ENCODE measurements around the gene SLC45A3. TPM values are rescaled to one million over a fixed set of nuclear protein-coding genes. Genes with fewer than 3 reads are reported as not detected.
A peak's percentile ranks its signal among the peaks of the same experiment; 100 is the strongest.
"Not testable (repeated sequence)": the region's sequence is repeated elsewhere in the genome, so short reads cannot be mapped to it uniquely, and the experiment has no call there.

Gene SLC45A3, protein sequence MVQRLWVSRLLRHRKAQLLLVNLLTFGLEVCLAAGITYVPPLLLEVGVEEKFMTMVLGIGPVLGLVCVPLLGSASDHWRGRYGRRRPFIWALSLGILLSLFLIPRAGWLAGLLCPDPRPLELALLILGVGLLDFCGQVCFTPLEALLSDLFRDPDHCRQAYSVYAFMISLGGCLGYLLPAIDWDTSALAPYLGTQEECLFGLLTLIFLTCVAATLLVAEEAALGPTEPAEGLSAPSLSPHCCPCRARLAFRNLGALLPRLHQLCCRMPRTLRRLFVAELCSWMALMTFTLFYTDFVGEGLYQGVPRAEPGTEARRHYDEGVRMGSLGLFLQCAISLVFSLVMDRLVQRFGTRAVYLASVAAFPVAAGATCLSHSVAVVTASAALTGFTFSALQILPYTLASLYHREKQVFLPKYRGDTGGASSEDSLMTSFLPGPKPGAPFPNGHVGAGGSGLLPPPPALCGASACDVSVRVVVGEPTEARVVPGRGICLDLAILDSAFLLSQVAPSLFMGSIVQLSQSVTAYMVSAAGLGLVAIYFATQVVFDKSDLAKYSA
- under 1 TPM; 0.15 to 0.26 TPM for total RNA-seq

GRCh38 chr1:205680073-205680851, at the start of gene SLC45A3:
Gene SLC45A3 (minus strand): TSS chr1:205680509. CDS start chr1:205664656, 15,853 bp downstream.
- H3K27me3 Mint-ChIP-seq (ENCODE audit: low read depth), result peaks cover 10% of the 10 kb centered on the region
- no peaks in the 10 kb centered on the region for H3K9me3 Mint-ChIP-seq
- intact Hi-C loops (cut with micrococcal nuclease), result loop anchor here (2.0 kb wide), 1 partner anchor 31 kb away; no protein-coding TSS in a partner anchor
- no peaks in the 10 kb centered on the region for H3K36me3 Mint-ChIP-seq (ENCODE audit: low read depth)
- peak; percentile 17 for DNase-seq
- H3K4me3 Mint-ChIP-seq, result peak within 1 kb of the TSS; percentile 70
- no peak within 1 kb of the TSS for H3K27ac Mint-ChIP-seq
- peaks cover 12% of the 10 kb centered on the region for H3K4me1 Mint-ChIP-seq (ENCODE audit: low read depth)
- CTCF ChIA-PET, result interaction anchor here (1.1 to 9.9 kb wide), 5 partner anchors 23 to 297 kb away, joined by 3 to 93 read pairs (median 4); no protein-coding TSS in a partner anchor

DNA sequence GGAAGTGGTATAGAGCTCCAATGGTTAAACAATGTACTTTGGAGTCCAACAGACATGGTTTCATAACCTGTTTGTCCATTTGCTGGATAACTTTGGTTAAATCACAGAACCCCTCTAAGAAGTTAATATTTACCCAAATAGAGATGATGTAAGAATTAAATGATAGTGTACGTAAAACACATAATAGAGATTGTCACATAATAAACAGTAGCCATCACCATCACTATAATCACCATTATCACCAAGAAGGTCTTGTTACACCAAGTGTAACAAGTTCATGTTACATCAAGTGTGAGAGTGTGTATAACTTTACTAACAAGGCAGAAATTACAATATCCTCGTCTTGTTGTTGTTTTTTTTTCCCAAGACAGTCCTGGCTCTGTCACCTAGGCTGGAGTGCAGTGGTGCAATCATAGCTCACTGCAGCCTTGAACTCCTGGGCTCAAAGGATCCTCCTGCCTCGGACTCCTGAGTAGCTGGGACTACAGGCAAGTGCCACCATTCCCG, 46.4 kb upstream of the SLC45A3 start:
- Mint-ChIP-seq H3K27me3 (ENCODE audit: low read depth) (no peaks in the 10 kb centered on the region), H3K4me1 (ENCODE audit: low read depth) (peaks cover 21% of the 10 kb centered on the region), H3K27ac (no peak overlapping the region), H3K9me3 (no peaks in the 10 kb centered on the region), H3K4me3 (no peak overlapping the region), H3K36me3 (ENCODE audit: low read depth) (peaks cover 37% of the 10 kb centered on the region)
- CTCF ChIA-PET, result interaction anchor here (1.6 kb wide), 1 partner anchor 15 kb away, joined by 4 read pairs; no protein-coding TSS in a partner anchor
- DNase-seq, result no peak
- intact Hi-C loops (cut with micrococcal nuclease), result no loop called here

GRCh38 chr1:205725514-205725913, 45.2 kb upstream of the SLC45A3 start:
- Mint-ChIP-seq H3K4me1 (ENCODE audit: low read depth) (peaks cover 18% of the 10 kb centered on the region), H3K9me3 (no peaks in the 10 kb centered on the region), H3K4me3 (no peak overlapping the region), H3K36me3 (ENCODE audit: low read depth) (peaks cover 38% of the 10 kb centered on the region), H3K27ac (no peak overlapping the region), H3K27me3 (ENCODE audit: low read depth) (no peaks in the 10 kb centered on the region)
- CTCF ChIA-PET, result interaction anchor here (0.6 to 2.0 kb wide), 2 partner anchors 15 to 30 kb away, joined by 3 to 6 read pairs; no protein-coding TSS in a partner anchor
- no peak for DNase-seq
- intact Hi-C loops (cut with micrococcal nuclease), result no loop called here

DNA sequence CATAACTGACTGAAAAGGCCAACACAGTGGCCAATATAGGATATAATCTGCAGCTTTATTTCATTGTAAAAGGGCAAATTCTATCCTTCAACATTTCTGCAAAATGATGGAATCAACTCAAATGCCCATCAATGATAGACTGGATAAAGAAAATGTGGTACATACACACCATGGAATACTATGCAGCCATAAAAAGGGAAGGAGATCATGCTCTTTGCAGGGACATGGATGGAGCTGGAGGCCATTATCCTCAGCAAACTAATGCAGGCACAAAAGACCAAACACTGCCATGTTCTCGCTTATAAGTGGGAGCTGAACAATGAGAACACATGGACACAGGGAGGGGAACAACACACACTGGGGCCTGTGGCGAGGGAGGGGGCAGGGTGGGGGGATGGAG, 40.4 kb upstream of the SLC45A3 start:
- intact Hi-C loops (cut with micrococcal nuclease), result loop anchor here (2.0 kb wide), 1 partner anchor 28 kb away; no protein-coding TSS in a partner anchor
- not testable (repeated sequence) for H3K9me3 Mint-ChIP-seq; DNase-seq; H3K27me3 Mint-ChIP-seq (ENCODE audit: low read depth); H3K4me3 Mint-ChIP-seq; H3K27ac Mint-ChIP-seq
- H3K36me3 Mint-ChIP-seq (ENCODE audit: low read depth), result peaks cover 59% of the 10 kb centered on the region
- CTCF ChIA-PET, result interaction anchor here (0.6 to 1.8 kb wide), 4 partner anchors 9 to 112 kb away, joined by 5 to 8 read pairs (median 6); no protein-coding TSS in a partner anchor
- H3K4me1 Mint-ChIP-seq (ENCODE audit: low read depth), result peaks cover 36% of the 10 kb centered on the region

GRCh38 chr1:205719762-205720161, 39.5 kb upstream of the SLC45A3 start:
- Mint-ChIP-seq H3K27me3 (ENCODE audit: low read depth) (no peaks in the 10 kb centered on the region), H3K4me3 (no peak overlapping the region), H3K36me3 (ENCODE audit: low read depth) (peaks cover 52% of the 10 kb centered on the region), H3K9me3 (no peaks in the 10 kb centered on the region), H3K4me1 (ENCODE audit: low read depth) (peaks cover 42% of the 10 kb centered on the region), H3K27ac (peak overlapping the region; percentile 67)
- CTCF ChIA-PET, result interaction anchor here (1.3 kb wide), 1 partner anchor 53 kb away, joined by 5 read pairs; no protein-coding TSS in a partner anchor
- intact Hi-C loops (cut with micrococcal nuclease), result loop anchor here (1.0 to 2.0 kb wide), 2 partner anchors 29 to 53 kb away; no protein-coding TSS in a partner anchor
- no peak for DNase-seq

- no peaks in the 10 kb centered on the region for H3K27me3 Mint-ChIP-seq (ENCODE audit: low read depth)
- DNase-seq, result no peak
- intact Hi-C loops (cut with micrococcal nuclease), result loop anchor here (1.0 kb wide), 1 partner anchor 53 kb away; no protein-coding TSS in a partner anchor
- no peaks in the 10 kb centered on the region for H3K9me3 Mint-ChIP-seq
- CTCF ChIA-PET, result interaction anchor here (0.6 kb wide), 1 partner anchor 424 kb away, joined by 3 read pairs; no protein-coding TSS in a partner anchor
- H3K4me1 Mint-ChIP-seq (ENCODE audit: low read depth), result peaks cover 42% of the 10 kb centered on the region
- peak overlapping the region; percentile 6 for H3K27ac Mint-ChIP-seq
- peaks cover 50% of the 10 kb centered on the region for H3K36me3 Mint-ChIP-seq (ENCODE audit: low read depth)
- H3K4me3 Mint-ChIP-seq, result no peak overlapping the region
These were observed 38.7 kb upstream of the SLC45A3 start for GRCh38 chr1:205719015-205719414.

GRCh38 chr1:205716371-205717132, 36.2 kb upstream of the SLC45A3 start:
- Mint-ChIP-seq H3K4me3 (no peak overlapping the region), H3K4me1 (ENCODE audit: low read depth) (peaks cover 43% of the 10 kb centered on the region), H3K27me3 (ENCODE audit: low read depth) (no peaks in the 10 kb centered on the region), H3K27ac (peak overlapping the region; percentile 4), H3K36me3 (ENCODE audit: low read depth) (peaks cover 41% of the 10 kb centered on the region), H3K9me3 (no peaks in the 10 kb centered on the region)
- intact Hi-C loops (cut with micrococcal nuclease), result no loop called here
- CTCF ChIA-PET, result no interaction called here
- no peak for DNase-seq

DNA sequence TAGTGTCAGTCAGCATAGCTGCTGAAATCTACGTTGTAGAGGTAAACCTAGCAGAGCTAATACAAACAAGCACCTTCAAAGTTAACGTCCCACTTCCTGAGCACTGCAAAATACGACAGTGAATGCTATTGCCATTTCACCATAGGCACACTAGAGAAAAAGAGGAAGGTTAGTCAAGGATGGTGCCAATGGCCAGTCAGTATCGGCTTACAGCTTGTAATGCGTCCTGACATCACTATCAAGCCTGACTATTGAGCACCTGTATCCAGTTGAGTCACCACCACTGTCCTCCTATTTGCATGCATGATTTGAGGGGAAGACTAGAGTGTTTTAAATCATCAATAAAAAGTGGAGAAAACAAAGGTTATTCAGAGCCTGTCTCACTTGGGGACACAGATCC, 35.3 kb upstream of the SLC45A3 start:
- peaks cover 47% of the 10 kb centered on the region for H3K4me1 Mint-ChIP-seq (ENCODE audit: low read depth)
- no peak overlapping the region for H3K4me3 Mint-ChIP-seq
- CTCF ChIA-PET, result interaction anchor here (1.1 to 14.1 kb wide), 4 partner anchors 26 to 109 kb away, joined by 3 to 243 read pairs (median 3); no protein-coding TSS in a partner anchor
- no peak for DNase-seq
- intact Hi-C loops (cut with micrococcal nuclease), result no loop called here
- H3K27me3 Mint-ChIP-seq (ENCODE audit: low read depth), result no peaks in the 10 kb centered on the region
- no peaks in the 10 kb centered on the region for H3K9me3 Mint-ChIP-seq
- H3K27ac Mint-ChIP-seq, result no peak overlapping the region
- H3K36me3 Mint-ChIP-seq (ENCODE audit: low read depth), result peaks cover 34% of the 10 kb centered on the region

DNA sequence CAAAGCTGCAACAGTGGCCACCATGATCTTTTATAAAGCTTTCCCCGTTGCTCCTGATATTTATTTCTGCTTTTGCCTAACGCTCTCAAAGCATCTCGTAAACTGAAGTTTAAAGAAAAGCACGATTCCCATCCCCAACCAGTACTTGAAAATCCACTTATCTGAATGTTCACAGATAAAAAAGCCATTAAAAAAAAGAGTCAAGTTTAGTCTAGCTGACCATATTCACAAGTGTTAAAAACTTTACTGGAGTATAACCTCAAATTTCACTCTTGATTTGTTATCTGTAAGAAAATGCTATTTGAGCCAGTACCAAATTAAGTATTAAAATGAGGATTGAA, 34.6 kb upstream of the SLC45A3 start:
- H3K27me3 Mint-ChIP-seq (ENCODE audit: low read depth), result no peaks in the 10 kb centered on the region
- H3K27ac Mint-ChIP-seq, result no peak overlapping the region
- CTCF ChIA-PET, result interaction anchor here (0.6 to 14.1 kb wide), 7 partner anchors 27 to 182 kb away, joined by 3 to 243 read pairs (median 3); no protein-coding TSS in a partner anchor
- no peak overlapping the region for H3K4me3 Mint-ChIP-seq
- peaks cover 41% of the 10 kb centered on the region for H3K4me1 Mint-ChIP-seq (ENCODE audit: low read depth)
- intact Hi-C loops (cut with micrococcal nuclease), result no loop called here
- H3K9me3 Mint-ChIP-seq, result no peaks in the 10 kb centered on the region
- H3K36me3 Mint-ChIP-seq (ENCODE audit: low read depth), result peaks cover 28% of the 10 kb centered on the region
- DNase-seq, result no peak

GRCh38 chr1:205714190-205714905, 34.0 kb upstream of the SLC45A3 start:
- Mint-ChIP-seq H3K4me3 (no peak overlapping the region), H3K36me3 (ENCODE audit: low read depth) (peaks cover 22% of the 10 kb centered on the region), H3K4me1 (ENCODE audit: low read depth) (peaks cover 36% of the 10 kb centered on the region), H3K27me3 (ENCODE audit: low read depth) (no peaks in the 10 kb centered on the region), H3K27ac (peak overlapping the region; percentile 39), H3K9me3 (no peaks in the 10 kb centered on the region)
- CTCF ChIA-PET, result interaction anchor here (0.6 to 14.1 kb wide), 8 partner anchors 28 to 182 kb away, joined by 3 to 243 read pairs (median 3); no protein-coding TSS in a partner anchor
- intact Hi-C loops (cut with micrococcal nuclease), result no loop called here
- no peak for DNase-seq
